K562 (cell line): Measurements from ENCODE around the gene TENM4. TPM values are rescaled to one million over a fixed set of nuclear protein-coding genes. Genes with fewer than 3 reads are reported as not detected.

Experiments
- CCNT2 ChIP-seq: IDR thresholded peaks from 2 replicates; pipeline ENCODE4 v1.6.1; 2011; ENCODE audit warnings: borderline replicate concordance, low read depth, mild to moderate bottlenecking, moderate library complexity, mixed read lengths, low read length; ENCODE audit not compliant: insufficient read length; ENCODE audit errors: extremely low read depth
- EP300 ChIP-seq: IDR thresholded peaks from 2 replicates; pipeline ENCODE4 v1.6.1; 2012; ENCODE audit warnings: low read length, improper control_type of control experiment
- EP400 ChIP-seq: fragments of 450-650 bp; IDR thresholded peaks from 2 replicates; pipeline ENCODE4 v1.6.1; 2017; ENCODE audit warnings: antibody characterized with exemption, mild to moderate bottlenecking, moderate library complexity
- GABPB1 ChIP-seq: sonication (generic); formaldehyde crosslinking; IDR thresholded peaks from 2 replicates; pipeline ENCODE4 v1.8.0; 2022; ENCODE audit warnings: mild to moderate bottlenecking, missing genetic modification reagents
- GATAD2A ChIP-seq: fragments of 450-650 bp; IDR thresholded peaks from 2 replicates; pipeline ENCODE4 v1.6.1; 2017
- NR2C2 ChIP-seq, 2 experiments: fragments of 200-800 bp in 1 of 2; sonication (Bioruptor generic) in 1 of 2; sonication (generic) in 1 of 2; formaldehyde crosslinking in 1 of 2; IDR thresholded peaks; 2 replicates each; pipeline versions ENCODE4 v1.6.1 to v1.8.0; 2016 to 2022; ENCODE audit warnings: mild to moderate bottlenecking in 1 of 2, missing compliant biosample characterization in 1 of 2, missing genetic modification characterization in 1 of 2, missing genetic modification reagents in 1 of 2
- ZNF133 ChIP-seq: fragments of 250-450 bp; sonication (Bioruptor Pico); IDR thresholded peaks from 2 replicates; pipeline ENCODE4 v1.4.0; 2020; ENCODE audit warnings: mild to moderate bottlenecking
- ZNF140 ChIP-seq: fragments of 250-450 bp; sonication (Bioruptor Pico); IDR thresholded peaks from 2 replicates; pipeline ENCODE4 v1.8.0; 2021; ENCODE audit warnings: moderate library complexity, mild to moderate bottlenecking, inconsistent platforms
- ZNF408 ChIP-seq: fragments of 250-450 bp; sonication (Bioruptor Pico); IDR thresholded peaks from 2 replicates; pipeline ENCODE4 v1.4.0; 2020; ENCODE audit warnings: low read depth, mild to moderate bottlenecking, moderate library complexity
- ZNF764 ChIP-seq: fragments of 250-450 bp; sonication (Bioruptor Pico); IDR thresholded peaks from 2 replicates; pipeline ENCODE4 v1.4.0; 2020; ENCODE audit warnings: low read depth, mild to moderate bottlenecking, moderate library complexity
- polyA plus RNA-seq, 8 experiments: library from polyadenylated mRNA; depleted of rRNA in 4 of 8; stranded (reverse) in 5 of 8; unstranded in 3 of 8; fragments of >200 nt; fragmentation: Nextera tagmentation in 2 of 8; fragmentation: Illumina TruSeq in 1 of 8; extraction: Ambion mirVana in 2 of 8; extraction: Trizol in 1 of 8; gene quantifications; 2 replicates each; pipeline versions ENCODE4 v1.2.1 to v1.2.3, GENCODE V29; 2011 to 2014; ENCODE audit warnings: inconsistent platforms in 1 of 8, missing spikeins in 1 of 8
- total RNA-seq, 7 experiments: library from RNA; depleted of rRNA in 6 of 7; stranded (reverse); fragments of >200 nt in 6 of 7; fragmentation: Illumina TruSeq in 2 of 7; extraction: Trizol in 2 of 7; gene quantifications; 2 replicates each; pipeline versions ENCODE4 v1.2.1 to v1.2.3, GENCODE V29; 2011 to 2021; ENCODE audit warnings: low replicate concordance in 1 of 7
- TF ChIP-seq, protein P1 (sequence below): fragments of 450-650 bp; IDR thresholded peaks from 2 replicates; pipeline ENCODE4 v1.6.1; 2017; ENCODE audit warnings: mild to moderate bottlenecking, moderate library complexity
- TF ChIP-seq, protein P2 (sequence below): fragments of 250-450 bp; sonication (Bioruptor Pico); IDR thresholded peaks from 2 replicates; pipeline ENCODE4 v1.5.0; 2021; ENCODE audit warnings: mild to moderate bottlenecking, moderate library complexity

Gene TENM4
- total and polyA plus RNA-seq, 9 of the 15 experiments (the other 6 are each of a cell fraction or from before 2014, with no cell fraction given) = 0.16 TPM; not detected in 8

- TF ChIP-seq, protein P1, sequence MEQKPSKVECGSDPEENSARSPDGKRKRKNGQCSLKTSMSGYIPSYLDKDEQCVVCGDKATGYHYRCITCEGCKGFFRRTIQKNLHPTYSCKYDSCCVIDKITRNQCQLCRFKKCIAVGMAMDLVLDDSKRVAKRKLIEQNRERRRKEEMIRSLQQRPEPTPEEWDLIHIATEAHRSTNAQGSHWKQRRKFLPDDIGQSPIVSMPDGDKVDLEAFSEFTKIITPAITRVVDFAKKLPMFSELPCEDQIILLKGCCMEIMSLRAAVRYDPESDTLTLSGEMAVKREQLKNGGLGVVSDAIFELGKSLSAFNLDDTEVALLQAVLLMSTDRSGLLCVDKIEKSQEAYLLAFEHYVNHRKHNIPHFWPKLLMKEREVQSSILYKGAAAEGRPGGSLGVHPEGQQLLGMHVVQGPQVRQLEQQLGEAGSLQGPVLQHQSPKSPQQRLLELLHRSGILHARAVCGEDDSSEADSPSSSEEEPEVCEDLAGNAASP = no peak
- TF ChIP-seq ZNF140 (CRISPR knock-in tag) = no peak
- no peak for TF ChIP-seq GABPB1 (CRISPR knock-in tag)
- no peak for TF ChIP-seq ZNF764 (CRISPR knock-in tag)
- TF ChIP-seq NR2C2 (CRISPR knock-in tag; IDR thresholded peaks at IDR 0.05) = no peak
- TF ChIP-seq NR2C2 (tag; IDR thresholded peaks at IDR 0.05) = no peak
- TF ChIP-seq, protein P2, sequence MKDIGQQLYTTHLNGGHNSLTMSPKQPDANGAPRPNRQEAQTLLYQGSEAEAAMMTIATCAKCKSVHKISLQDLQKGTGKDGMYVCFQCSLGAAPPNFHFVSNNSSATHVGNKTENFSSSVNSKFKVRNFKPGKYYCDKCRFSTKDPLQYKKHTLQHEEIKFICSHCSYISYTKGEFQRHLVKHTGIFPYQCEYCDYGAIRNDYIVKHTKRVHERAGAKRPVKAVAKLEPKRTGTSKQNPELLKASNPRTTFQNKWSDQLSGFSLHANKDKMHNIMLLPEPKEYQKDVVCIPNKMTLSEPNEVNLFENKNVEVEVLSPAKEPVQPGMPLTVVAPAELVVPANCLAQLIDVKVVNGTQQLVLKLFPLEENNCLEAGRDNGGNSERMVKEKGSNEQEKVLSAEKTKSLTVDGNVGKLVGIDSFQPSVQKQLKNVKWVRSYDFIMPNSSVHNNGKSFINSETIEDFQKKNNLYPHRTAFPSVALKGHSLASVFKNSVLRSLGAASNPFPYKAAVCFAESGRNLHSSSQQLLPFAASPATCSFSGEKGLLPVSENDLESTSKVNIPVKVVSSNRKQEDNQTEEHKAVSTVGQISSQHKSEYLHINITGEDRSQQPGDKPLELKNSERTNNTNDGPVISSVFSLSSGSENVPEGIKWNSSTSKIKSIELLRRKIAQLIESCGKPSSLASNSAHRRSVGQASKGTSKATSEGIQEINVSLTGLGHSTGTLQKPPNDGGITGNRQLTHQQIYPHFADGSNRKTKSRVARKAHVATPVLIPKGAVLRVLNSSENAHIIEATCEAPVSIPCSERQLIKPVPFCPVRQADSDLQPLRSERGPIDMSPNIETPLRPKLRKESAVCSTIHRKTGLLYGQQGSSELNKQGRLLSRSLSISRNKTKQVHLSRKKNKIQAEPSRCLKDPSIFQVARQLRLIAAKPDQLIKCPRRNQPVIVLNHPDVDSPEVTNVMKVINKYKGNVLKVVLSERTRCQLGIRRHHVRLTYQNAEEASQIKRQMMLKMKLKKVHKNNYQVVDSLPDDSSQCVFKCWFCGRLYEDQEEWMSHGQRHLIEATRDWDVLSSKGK (CRISPR knock-in tag) = no peak
- TF ChIP-seq CCNT2 = no peak
- TF ChIP-seq EP400 = no peak
- TF ChIP-seq EP300 = no peak
- TF ChIP-seq ZNF133 (CRISPR knock-in tag) = no peak
- no peak for TF ChIP-seq GATAD2A
- no peak for TF ChIP-seq ZNF408
- TF ChIP-seq, all 486 proteins: peak for 0
These were observed 705.1 kb downstream of the TENM4 start (continued) for GRCh38 chr11:78735711-78736110.
